Uterus (tissue), 2 donors: Measurements from ENCODE around the gene MRPL28.

ENCODE experiments used
- POLR2A ChIP-seq, 2 donors: fragments of 450-650 bp; IDR thresholded peaks; one replicate each; pipeline ENCODE4 v1.6.1; 2016; ENCODE audit warnings: antibody characterized with exemption in 2 of 2, mild to moderate bottlenecking in 1 of 2, moderate library complexity in 1 of 2
- TF ChIP-seq, protein P1 (sequence below), 4 experiments: fragments of 200-600 bp in 2 of 4; fragments of 450-650 bp in 2 of 4; sonication (generic) in 2 of 4; IDR thresholded peaks; one replicate each; pipeline ENCODE4 v1.5.1; 2016 to 2019; ENCODE audit warnings: antibody characterized with exemption in 4 of 4, mild to moderate bottlenecking in 2 of 4, moderate library complexity in 1 of 4

DNA sequence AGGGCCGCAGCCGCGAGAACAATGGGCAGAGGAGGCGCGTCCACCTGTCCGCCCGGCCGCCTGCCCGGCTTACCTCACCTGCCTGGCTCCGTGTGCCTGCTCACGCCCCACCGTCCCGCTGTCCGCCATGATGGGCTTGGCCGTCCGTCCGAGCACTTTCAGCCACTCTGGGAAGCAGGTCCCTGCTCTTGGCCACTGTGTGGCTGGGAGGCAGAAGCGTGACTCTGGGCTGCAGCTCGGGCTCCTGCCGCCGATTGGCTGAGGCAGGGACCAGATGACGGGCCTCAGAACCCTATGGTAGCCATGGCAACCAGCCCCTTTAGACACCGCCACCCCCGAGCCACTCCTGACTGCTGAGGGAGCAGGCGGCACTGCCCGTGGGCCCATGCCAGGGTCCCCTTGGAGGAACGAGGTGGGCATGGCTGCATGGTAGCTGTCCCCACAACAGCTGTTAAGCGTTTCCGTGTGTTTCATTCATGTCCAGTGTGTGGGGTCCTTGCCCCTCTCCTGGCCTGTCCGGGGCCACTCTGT is 8.9 kb downstream of the MRPL28 start:
- TF ChIP-seq, protein P1, sequence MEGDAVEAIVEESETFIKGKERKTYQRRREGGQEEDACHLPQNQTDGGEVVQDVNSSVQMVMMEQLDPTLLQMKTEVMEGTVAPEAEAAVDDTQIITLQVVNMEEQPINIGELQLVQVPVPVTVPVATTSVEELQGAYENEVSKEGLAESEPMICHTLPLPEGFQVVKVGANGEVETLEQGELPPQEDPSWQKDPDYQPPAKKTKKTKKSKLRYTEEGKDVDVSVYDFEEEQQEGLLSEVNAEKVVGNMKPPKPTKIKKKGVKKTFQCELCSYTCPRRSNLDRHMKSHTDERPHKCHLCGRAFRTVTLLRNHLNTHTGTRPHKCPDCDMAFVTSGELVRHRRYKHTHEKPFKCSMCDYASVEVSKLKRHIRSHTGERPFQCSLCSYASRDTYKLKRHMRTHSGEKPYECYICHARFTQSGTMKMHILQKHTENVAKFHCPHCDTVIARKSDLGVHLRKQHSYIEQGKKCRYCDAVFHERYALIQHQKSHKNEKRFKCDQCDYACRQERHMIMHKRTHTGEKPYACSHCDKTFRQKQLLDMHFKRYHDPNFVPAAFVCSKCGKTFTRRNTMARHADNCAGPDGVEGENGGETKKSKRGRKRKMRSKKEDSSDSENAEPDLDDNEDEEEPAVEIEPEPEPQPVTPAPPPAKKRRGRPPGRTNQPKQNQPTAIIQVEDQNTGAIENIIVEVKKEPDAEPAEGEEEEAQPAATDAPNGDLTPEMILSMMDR (IDR thresholded peaks at IDR 0.05) = no peak
- no peak for TF ChIP-seq POLR2A (IDR thresholded peaks at IDR 0.05)
